ENCODE results near the gene CAMSAP3. TPM values are rescaled to one million over a fixed set of nuclear protein-coding genes. Genes with fewer than 3 reads are reported as not detected.
A peak's percentile ranks its signal among the peaks of the same experiment; 100 is the strongest.
"Not testable (repeated sequence)": the region's sequence is repeated elsewhere in the genome, so short reads cannot be mapped to it uniquely, and the experiment has no call there.

CAMSAP3 gene
- total RNA-seq, 6 experiments from 2014 or later: 21.8 to 31.9 (median 23.4) TPM

- Histone ChIP-seq H3K36me3 (no peaks in the 10 kb centered on the region), H3K9me3 (no peaks in the 10 kb centered on the region), H3K4me3 (no peak overlapping the region), H3K27ac (no peak overlapping the region), H3K27me3 (no peaks in the 10 kb centered on the region), H3K4me1 (peaks cover 0 to 4% (median 0%) of the 10 kb centered on the region in 4 donors)
- intact Hi-C loops (cut with DNase I): no loop called here
- 87% methylated on average over 3 of the region's 27 CpGs for WGBS (ENCODE audit: insufficient coverage, low coverage, low lambda C conversion rate, missing lambda C conversion rate)
- ATAC-seq (no peak), DNase-seq (peak in 1 of 3 donors; percentile 45)
- TF ChIP-seq, protein P1, sequence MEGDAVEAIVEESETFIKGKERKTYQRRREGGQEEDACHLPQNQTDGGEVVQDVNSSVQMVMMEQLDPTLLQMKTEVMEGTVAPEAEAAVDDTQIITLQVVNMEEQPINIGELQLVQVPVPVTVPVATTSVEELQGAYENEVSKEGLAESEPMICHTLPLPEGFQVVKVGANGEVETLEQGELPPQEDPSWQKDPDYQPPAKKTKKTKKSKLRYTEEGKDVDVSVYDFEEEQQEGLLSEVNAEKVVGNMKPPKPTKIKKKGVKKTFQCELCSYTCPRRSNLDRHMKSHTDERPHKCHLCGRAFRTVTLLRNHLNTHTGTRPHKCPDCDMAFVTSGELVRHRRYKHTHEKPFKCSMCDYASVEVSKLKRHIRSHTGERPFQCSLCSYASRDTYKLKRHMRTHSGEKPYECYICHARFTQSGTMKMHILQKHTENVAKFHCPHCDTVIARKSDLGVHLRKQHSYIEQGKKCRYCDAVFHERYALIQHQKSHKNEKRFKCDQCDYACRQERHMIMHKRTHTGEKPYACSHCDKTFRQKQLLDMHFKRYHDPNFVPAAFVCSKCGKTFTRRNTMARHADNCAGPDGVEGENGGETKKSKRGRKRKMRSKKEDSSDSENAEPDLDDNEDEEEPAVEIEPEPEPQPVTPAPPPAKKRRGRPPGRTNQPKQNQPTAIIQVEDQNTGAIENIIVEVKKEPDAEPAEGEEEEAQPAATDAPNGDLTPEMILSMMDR (IDR thresholded peaks at IDR 0.05): no peak
- TF ChIP-seq POLR2A (IDR thresholded peaks at IDR 0.05): no peak
These were observed 46.8 kb downstream of the CAMSAP3 start for GRCh38 chr19:7642295-7643030.

- Histone ChIP-seq H3K4me1 (no peaks in the 10 kb centered on the region), H3K27me3 (no peaks in the 10 kb centered on the region), H3K36me3 (no peaks in the 10 kb centered on the region), H3K4me3 (no peak overlapping the region), H3K9me3 (no peaks in the 10 kb centered on the region), H3K27ac (no peak overlapping the region)
- no peak for DNase-seq
- ATAC-seq: no peak
- intact Hi-C loops (cut with DNase I): no loop called here
- no peak for TF ChIP-seq POLR2A (IDR thresholded peaks at IDR 0.05)
- 96% methylated on average over 8 of the region's 8 CpGs for WGBS (ENCODE audit: insufficient coverage, low coverage, low lambda C conversion rate, missing lambda C conversion rate)
These were observed 47.4 kb downstream of the CAMSAP3 start for GRCh38 chr19:7643031-7643415.

GRCh38 chr19:7643629-7644549 is 48.2 kb downstream of the CAMSAP3 start:
- WGBS (ENCODE audit: insufficient coverage, low coverage, low lambda C conversion rate, missing lambda C conversion rate): 52% methylated on average over 10 of the region's 10 CpGs
- H3K9me3 ChIP-seq; H3K27ac ChIP-seq; H3K27me3 ChIP-seq; H3K4me3 ChIP-seq; H3K36me3 ChIP-seq; ATAC-seq; intact Hi-C loops (cut with DNase I); H3K4me1 ChIP-seq: not testable (repeated sequence)
- DNase-seq: peak in 1 of 3 donors; percentile 49

DNA sequence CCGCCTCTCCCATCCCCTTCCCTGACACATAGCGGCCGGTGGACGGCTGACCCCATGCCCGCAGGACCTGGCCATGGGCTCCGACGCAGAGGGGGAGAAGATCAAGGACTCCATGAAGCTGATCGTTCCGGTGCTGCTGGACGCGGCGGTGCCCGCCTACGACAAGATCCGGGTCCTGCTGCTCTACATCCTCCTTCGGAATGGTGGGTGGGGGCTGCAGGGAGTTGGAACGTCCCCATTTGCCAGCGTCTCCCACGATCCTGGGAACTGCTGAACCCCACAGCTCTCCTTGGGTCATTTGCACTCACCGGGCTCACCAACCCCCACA is 48.9 kb downstream of the CAMSAP3 start:
- no peak for ATAC-seq

DNA sequence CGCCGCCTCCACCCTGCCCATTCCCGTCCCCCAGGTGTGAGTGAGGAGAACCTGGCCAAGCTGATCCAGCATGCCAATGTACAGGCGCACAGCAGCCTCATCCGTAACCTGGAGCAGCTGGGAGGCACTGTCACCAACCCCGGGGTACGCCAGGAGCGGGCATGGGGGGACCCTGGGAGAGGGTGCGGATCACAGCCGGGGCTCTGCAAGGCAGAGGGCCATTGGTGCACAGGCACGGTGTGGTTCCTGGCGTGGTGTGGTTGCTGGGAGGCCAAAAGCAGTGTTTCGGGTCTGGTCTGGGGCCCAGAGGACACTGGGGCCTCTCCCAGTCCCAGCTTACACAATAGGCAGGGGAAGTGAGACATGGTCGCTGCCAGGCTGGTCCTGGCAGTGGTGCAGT is 49.5 kb downstream of the CAMSAP3 start:
- 93% methylated on average over 10 of the region's 14 CpGs for WGBS (ENCODE audit: insufficient coverage, low coverage, low lambda C conversion rate, missing lambda C conversion rate)
- ATAC-seq (peak in 2 of 4 donors; percentile 7 to 17), DNase-seq (no peak)
- no peak overlapping the region for H3K27ac ChIP-seq
- H3K4me3 ChIP-seq: no peak overlapping the region
- no peaks in the 10 kb centered on the region for H3K36me3 ChIP-seq
- no peaks in the 10 kb centered on the region for H3K4me1 ChIP-seq
- TF ChIP-seq, protein P1 (IDR thresholded peaks at IDR 0.05): no peak
- no peak for TF ChIP-seq POLR2A (IDR thresholded peaks at IDR 0.05)
- no peaks in the 10 kb centered on the region for H3K27me3 ChIP-seq
- no peaks in the 10 kb centered on the region for H3K9me3 ChIP-seq
- intact Hi-C loops (cut with DNase I): no loop called here

More for the DNA sequence above, 48.9 kb downstream of the CAMSAP3 start:
- Histone ChIP-seq H3K27me3 (no peaks in the 10 kb centered on the region), H3K4me3 (no peak overlapping the region), H3K4me1 (no peaks in the 10 kb centered on the region), H3K27ac (no peak overlapping the region), H3K36me3 (no peaks in the 10 kb centered on the region), H3K9me3 (no peaks in the 10 kb centered on the region)
- intact Hi-C loops (cut with DNase I): no loop called here
- TF ChIP-seq POLR2A (IDR thresholded peaks at IDR 0.05): no peak
- TF ChIP-seq, protein P1 (IDR thresholded peaks at IDR 0.05): no peak
- peak in 1 of 3 donors; percentile 48 for DNase-seq
- WGBS (ENCODE audit: insufficient coverage, low coverage, low lambda C conversion rate, missing lambda C conversion rate): 100% methylated on average over 4 of the region's 20 CpGs
